ENCODE results near the gene CBY1. TPM values are rescaled to one million over a fixed set of nuclear protein-coding genes. Genes with fewer than 3 reads are reported as not detected.

The CBY1 gene
- total and polyA plus RNA-seq, 10 of the 15 experiments (the other 5 are each of a cell fraction or from before 2014, with no cell fraction given) = 7.3 to 18.6 (median 11.9) TPM

- TF ChIP-seq NR2C2 (IDR thresholded peaks at IDR 0.05; ENCODE audit: borderline replicate concordance, control insufficient read depth, insufficient read length, low read depth) = no peak
- no peak for TF ChIP-seq MYC (IDR thresholded peaks at IDR 0.05; ENCODE audit: insufficient read depth, insufficient read length, insufficient replicate concordance, low read length, severe bottlenecking)
Measured at GRCh38 chr22:38706901-38707195, 50.4 kb downstream of the CBY1 start (continued).

- BruUV-seq (replicated peaks) = TSS peak; percentile 66
- ChIA-PET RAD21 (ENCODE audit: unreplicated experiment) (interaction anchor here (1.0 to 4.1 kb wide), 7 partner anchors 10 to 656 kb away, joined by 3 to 30 read pairs (median 4); partner anchors contain the start of gene TOMM22), POLR2A (interaction anchor here (0.6 to 3.3 kb wide), 6 partner anchors 10 to 1172 kb away, joined by 3 to 39 read pairs (median 10); partner anchors contain the start of gene TOMM22), CTCF (interaction anchor here (0.6 to 3.1 kb wide), 7 partner anchors 9 to 54 kb away, joined by 4 to 17 read pairs (median 9); partner anchors contain the start of gene TOMM22), SMC1A (ENCODE audit: uncharacterized antibody, unreplicated experiment) (interaction anchor here (0.5 to 5.5 kb wide), 12 partner anchors 11 to 657 kb away, joined by 3 to 54 read pairs (median 4); partner anchors contain the start of gene TOMM22)
- H3K27ac ChIP-seq (ENCODE audit: control insufficient read depth, insufficient read depth) = peak overlapping the region; percentile 85
- TF ChIP-seq PBX3 (IDR thresholded peaks at IDR 0.05; ENCODE audit: insufficient replicate concordance, low read depth, low read length) (no peak), FOS (IDR thresholded peaks at IDR 0.05; ENCODE audit: borderline replicate concordance, extremely low read depth, insufficient read length) (no peak)
- peak overlapping the region; percentile 89; the same call in 1 of the 2 replicates for H3K9ac ChIP-seq (ENCODE audit: control insufficient read depth, insufficient read depth, low read length)
- peak overlapping the region; percentile 60 for H3K4me2 ChIP-seq (ENCODE audit: control insufficient read depth, insufficient read depth)
- peaks cover 0 to 6% of the 10 kb centered on the region in 2 experiments; a peak in 3 of 4 replicates for H3K36me3 ChIP-seq (ENCODE audit: control insufficient read depth in 2 of 2, insufficient read depth in 2 of 2, low read length in 1 of 2)
- H3K4me3 ChIP-seq = peak overlapping the region; percentile 95
- H3K79me2 ChIP-seq (ENCODE audit: control insufficient read depth, insufficient read depth, low read length) = peaks cover 63% of the 10 kb centered on the region
- intact Hi-C loops (cut with micrococcal nuclease; ENCODE audit: unreplicated experiment) = loop anchor here (10.0 kb wide), 1 partner anchor 203 kb away; the partner anchor contains the start of gene DDX17
- H3K4me1 ChIP-seq (ENCODE audit: control insufficient read depth, insufficient read depth, low read length) = peaks cover 21% of the 10 kb centered on the region
- WGBS (ENCODE audit: insufficient coverage, insufficient replicate concordance, low lambda C conversion rate, missing lambda C conversion rate) = 7% methylated on average over 2 of the region's 2 CpGs
- ATAC-seq (no peak), DNase-seq (ENCODE audit: low read depth, low spot score) (no peak), FAIRE-seq (no peak)
- H4K20me1 ChIP-seq (ENCODE audit: control insufficient read depth, insufficient read depth) = peaks cover 12% of the 10 kb centered on the region
- H3K9me3 ChIP-seq (replicated peaks; ENCODE audit: control insufficient read depth, insufficient read depth, low read length) = no peaks in the 10 kb centered on the region
- H3K27me3 ChIP-seq (replicated peaks in 1 of 2; ENCODE audit: control insufficient read depth in 2 of 2, insufficient read depth in 2 of 2, low read length in 1 of 2) = no peaks in the 10 kb centered on the region
- in situ Hi-C loops (cut with MboI) = no loop called here
- no peak overlapping the region for H2AFZ ChIP-seq (ENCODE audit: control insufficient read depth, low read depth, low read length)
Measured at GRCh38 chr22:38707346-38707745, 50.9 kb downstream of the CBY1 start.
